Astrocyte of the hippocampus (primary cell): ENCODE data around the gene XRN1.
A peak's percentile ranks its signal among the peaks of the same experiment; 100 is the strongest.
"Not testable (repeated sequence)": the region's sequence is repeated elsewhere in the genome, so short reads cannot be mapped to it uniquely, and the experiment has no call there.

Source experiments
- DNase-seq: peaks from one replicate; pipeline ENCODE4 v3.0.0; 2011; ENCODE audit warnings: low read depth, low spot score

XRN1 gene

GRCh38 chr3:142324275-142324953 lies 123.4 kb downstream of the XRN1 start:
- not testable (repeated sequence) for DNase-seq

GRCh38 chr3:142319912-142320311 lies 127.9 kb downstream of the XRN1 start:
- no peak for DNase-seq

GRCh38 chr3:142319094-142319493 lies 128.7 kb downstream of the XRN1 start:
- peak; percentile 28 for DNase-seq

DNA sequence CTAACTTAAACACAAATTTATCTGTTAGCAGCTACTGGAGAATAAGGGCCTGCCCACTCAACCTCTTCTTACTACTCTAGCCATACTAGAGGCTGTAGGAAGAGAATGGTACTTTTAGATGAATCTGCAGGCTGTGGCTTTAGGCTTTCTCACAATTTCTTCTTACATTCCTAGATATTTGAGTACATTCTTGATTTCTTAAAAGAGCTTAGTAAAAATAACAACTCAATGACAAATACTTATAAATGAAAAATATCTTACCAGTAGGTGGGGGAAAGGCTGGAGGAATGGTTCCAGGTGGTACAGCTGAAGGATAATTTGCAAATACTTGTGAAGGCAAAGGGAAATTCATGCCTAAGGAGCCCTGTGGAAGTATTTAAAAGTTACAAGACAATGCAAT lies 129.5 kb downstream of the XRN1 start:
- peak; percentile 24 for DNase-seq

GRCh38 chr3:142315978-142316388 lies 131.9 kb downstream of the XRN1 start:
- DNase-seq: not testable (repeated sequence)

- peak; percentile 72 for DNase-seq
These were observed 132.8 kb downstream of the XRN1 start for GRCh38 chr3:142315083-142315482.

GRCh38 chr3:142310439-142310838 lies 137.4 kb downstream of the XRN1 start:
- DNase-seq: no peak

- DNase-seq: not testable (repeated sequence)
These were observed 145.0 kb downstream of the XRN1 start for GRCh38 chr3:142302847-142303246.

DNA sequence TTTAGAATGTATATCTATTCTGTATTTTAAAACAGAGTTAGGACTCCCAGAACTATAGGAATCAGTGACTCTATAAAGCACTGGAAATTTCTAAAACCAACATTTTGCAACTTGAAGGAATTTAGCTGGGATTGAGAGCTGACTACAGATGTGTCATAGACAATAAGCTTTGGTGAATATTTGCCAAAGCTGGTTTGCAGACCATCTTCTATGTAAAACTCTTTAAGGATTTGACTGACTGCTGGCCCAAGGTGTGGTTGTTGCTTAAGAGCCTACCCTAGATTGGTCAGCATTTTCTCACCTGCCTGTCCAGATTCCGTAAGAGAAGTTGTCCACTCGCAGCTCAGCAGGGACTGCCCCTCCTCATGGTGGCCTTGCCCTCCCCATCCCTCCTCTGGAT lies 149.2 kb downstream of the XRN1 start:
- DNase-seq: no peak

GRCh38 chr3:142296507-142296906 lies 151.3 kb downstream of the XRN1 start:
- no peak for DNase-seq

GRCh38 chr3:142287866-142288638 lies 159.8 kb downstream of the XRN1 start:
- DNase-seq: no peak

GRCh38 chr3:142285083-142285517 lies 162.7 kb downstream of the XRN1 start:
- DNase-seq: no peak

DNA sequence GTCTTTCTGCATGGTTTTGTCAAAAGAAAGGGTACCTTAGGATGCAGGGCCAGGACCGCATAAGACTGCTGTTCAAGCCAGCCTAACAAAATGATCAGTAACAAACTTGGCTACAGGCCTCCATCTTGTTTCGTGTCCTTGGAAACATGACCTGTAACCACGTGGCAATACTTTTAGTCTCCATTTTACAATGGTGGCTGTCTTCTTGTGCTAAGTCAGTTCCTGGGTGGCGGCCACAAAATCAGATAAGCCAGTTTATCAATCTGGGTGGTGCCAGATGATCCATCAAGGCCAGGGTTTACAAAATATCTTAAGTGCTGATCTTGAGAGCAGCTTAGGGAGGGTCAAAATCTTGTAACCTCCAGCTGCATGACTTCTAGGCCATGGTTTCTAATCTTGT lies 165.3 kb downstream of the XRN1 start:
- DNase-seq: no peak

GRCh38 chr3:142281474-142281873 lies 166.4 kb downstream of the XRN1 start:
- DNase-seq: no peak

GRCh38 chr3:142279965-142280590 lies 167.8 kb downstream of the XRN1 start:
- DNase-seq: peak; percentile 80

- DNase-seq: no peak
These were observed 169.4 kb downstream of the XRN1 start for GRCh38 chr3:142278451-142278850.

DNA sequence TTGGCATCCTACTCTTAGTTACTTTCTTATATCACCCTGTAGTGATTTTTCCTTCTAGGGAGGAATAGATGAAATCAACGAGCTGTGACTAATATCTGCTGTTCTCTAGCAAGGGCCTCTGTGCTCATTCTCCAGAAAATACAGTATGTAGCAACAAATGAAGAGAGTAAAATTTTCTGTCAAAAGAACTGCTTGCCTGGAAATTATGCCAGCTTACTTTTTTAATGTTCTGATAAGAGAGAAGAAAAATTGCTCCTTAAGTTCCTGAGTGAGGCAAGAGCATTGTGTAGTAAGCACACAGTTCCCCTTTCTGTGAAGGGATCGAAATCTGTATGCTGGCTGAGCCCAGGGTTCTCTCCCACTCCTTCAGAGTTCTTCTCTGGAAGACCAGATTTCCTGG lies 171.1 kb downstream of the XRN1 start:
- no peak for DNase-seq

GRCh38 chr3:142275856-142276255 lies 172.0 kb downstream of the XRN1 start:
- peak; percentile 20 for DNase-seq

GRCh38 chr3:142274908-142275307 lies 172.9 kb downstream of the XRN1 start:
- DNase-seq: no peak

GRCh38 chr3:142273501-142273900 lies 174.3 kb downstream of the XRN1 start:
- no peak for DNase-seq

DNA sequence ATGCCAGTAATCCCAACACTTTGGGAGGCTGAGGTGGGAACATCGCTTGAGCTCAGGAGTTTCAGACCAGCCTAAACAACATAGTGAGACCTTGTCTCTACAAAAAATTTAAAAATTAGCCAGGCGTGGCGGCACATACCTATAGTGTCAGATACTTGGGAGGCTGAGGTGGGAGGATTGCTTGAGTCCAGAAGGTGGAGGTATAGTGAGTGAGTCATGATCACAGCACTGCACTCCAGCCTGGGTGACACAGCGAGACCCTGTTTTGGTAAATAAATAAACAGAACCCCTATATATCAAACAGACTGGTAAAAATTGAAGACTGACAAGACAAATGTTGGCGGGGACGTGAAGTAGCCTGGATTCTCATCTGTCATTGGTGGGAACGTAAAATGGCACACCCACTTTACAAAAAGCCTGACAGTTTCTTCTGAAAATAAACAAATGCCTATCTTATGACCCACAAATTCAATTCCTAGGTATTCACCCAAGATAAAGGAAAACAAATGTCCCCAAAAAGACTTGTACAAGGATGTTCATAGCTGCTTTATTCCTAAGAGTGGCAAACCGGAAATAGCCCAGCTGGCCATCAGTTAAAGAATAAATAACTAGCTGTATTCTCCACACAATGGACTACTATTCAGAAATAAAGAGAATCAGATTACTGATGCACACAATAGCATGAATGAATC lies 175.5 kb downstream of the XRN1 start:
- DNase-seq: no peak

DNA sequence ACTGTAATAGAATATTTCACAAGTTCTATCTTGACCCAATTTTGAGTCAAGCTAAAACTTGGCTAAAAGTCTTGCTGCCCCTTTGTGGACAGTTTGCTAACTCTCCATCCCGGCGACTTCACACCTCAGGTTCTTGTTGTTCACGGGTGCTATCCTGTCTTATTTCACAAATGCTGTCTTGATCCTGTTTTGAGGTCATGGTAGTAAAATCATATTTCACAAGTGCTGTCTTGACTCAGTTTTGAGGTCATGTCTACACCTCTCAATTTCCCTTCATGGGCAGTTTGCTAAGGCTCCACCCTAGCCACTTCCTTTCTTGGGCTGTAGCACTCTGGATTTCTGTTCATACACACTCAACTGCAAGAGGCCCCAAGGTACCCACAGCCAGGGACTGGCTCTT lies 177.4 kb downstream of the XRN1 start:
- DNase-seq: no peak
